Mucosa of rectum (tissue), 2 donors: ENCODE measurements around the gene CFAP299.
"Not testable (repeated sequence)": the region's sequence is repeated elsewhere in the genome, so short reads cannot be mapped to it uniquely, and the experiment has no call there.

Experiments
- H3K27ac ChIP-seq, 2 donors: one replicate each; pipeline ENCODE4 v1.7.0; 2013; ENCODE audit warnings: inconsistent platforms in 2 of 2, low read depth in 2 of 2, low read length in 2 of 2
- H3K27me3 ChIP-seq, 2 donors: one replicate each; pipeline ENCODE4 v1.7.0; 2013; ENCODE audit warnings: low read length in 2 of 2; ENCODE audit not compliant: control insufficient read depth in 2 of 2, insufficient read depth in 2 of 2
- H3K36me3 ChIP-seq, 2 donors: one replicate each; pipeline ENCODE4 v1.7.0; 2013; ENCODE audit warnings: low read length in 2 of 2; ENCODE audit not compliant: control insufficient read depth in 2 of 2, insufficient read depth in 2 of 2
- H3K4me1 ChIP-seq, 2 donors: one replicate each; pipeline ENCODE4 v1.7.0; 2013; ENCODE audit warnings: low read length in 2 of 2, mild to moderate bottlenecking in 1 of 2; ENCODE audit not compliant: control insufficient read depth in 2 of 2, insufficient read depth in 2 of 2
- H3K4me3 ChIP-seq, 2 donors: one replicate each; pipeline ENCODE4 v1.7.0; 2013; ENCODE audit warnings: low read length in 2 of 2
- H3K9ac ChIP-seq, 2 donors: one replicate each; pipeline ENCODE4 v1.7.0; 2013; ENCODE audit warnings: low read length in 2 of 2, low read depth in 1 of 2, mild to moderate bottlenecking in 1 of 2
- H3K9me3 ChIP-seq, 2 donors: one replicate each; pipeline ENCODE4 v1.7.0; 2013; ENCODE audit warnings: low read length in 2 of 2; ENCODE audit not compliant: control insufficient read depth in 2 of 2
- donor health status: healthy.
- donor health status: Normal muscosa, but diverticular disease.

The CFAP299 gene

GRCh38 chr4:80781431-80781830 lies 445.9 kb downstream of the CFAP299 start:
- Histone ChIP-seq H3K4me1 (no peaks in the 10 kb centered on the region), H3K4me3 (no peak overlapping the region), H3K36me3 (no peaks in the 10 kb centered on the region), H3K9ac (no peak overlapping the region), H3K9me3 (no peaks in the 10 kb centered on the region), H3K27me3 (no peaks in the 10 kb centered on the region), H3K27ac (no peak overlapping the region)

DNA sequence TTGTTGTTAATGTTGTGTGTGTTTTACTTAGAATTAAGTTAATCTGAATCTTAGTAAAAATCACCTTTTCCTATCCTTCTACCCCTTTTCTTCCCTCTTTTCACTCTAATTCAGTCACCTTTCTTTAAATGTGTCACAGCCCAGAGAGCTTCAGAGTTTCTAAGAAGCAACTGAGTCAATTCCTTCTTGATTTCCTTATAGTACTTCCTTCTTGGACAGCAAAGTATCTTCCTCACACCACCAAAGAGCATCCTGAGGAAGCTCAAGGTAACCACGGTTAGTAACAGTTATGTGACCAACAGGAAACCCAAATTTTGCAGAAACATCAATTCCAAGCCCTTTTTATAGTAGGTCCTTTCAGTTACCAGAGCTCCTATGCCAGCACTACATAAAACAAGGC lies 451.8 kb downstream of the CFAP299 start:
- no peaks in the 10 kb centered on the region for H3K27me3 ChIP-seq
- H3K9ac ChIP-seq: no peak overlapping the region
- no peaks in the 10 kb centered on the region for H3K36me3 ChIP-seq

DNA sequence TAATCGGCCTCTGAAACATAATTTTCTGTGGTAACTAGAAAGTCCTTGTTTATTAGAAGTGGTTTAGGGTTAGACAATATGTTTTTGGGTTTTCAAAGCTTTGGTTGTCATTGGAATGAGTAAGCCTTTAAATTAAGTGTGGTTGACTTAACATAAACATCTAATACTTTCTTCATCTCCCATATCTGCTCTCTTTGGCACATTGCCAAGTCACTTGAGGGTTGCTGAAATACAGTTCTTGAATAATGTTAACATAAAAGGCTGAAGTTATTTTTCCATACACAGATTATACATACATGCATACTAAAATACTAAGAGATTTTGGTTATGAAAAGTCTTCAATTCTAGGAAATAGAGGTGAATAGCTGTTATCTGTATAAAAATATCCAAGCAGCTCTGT lies 453.3 kb downstream of the CFAP299 start:
- H3K9me3 ChIP-seq: no peaks in the 10 kb centered on the region
- H3K36me3 ChIP-seq: no peaks in the 10 kb centered on the region
- H3K4me1 ChIP-seq: no peaks in the 10 kb centered on the region
- no peak overlapping the region for H3K4me3 ChIP-seq
- no peak overlapping the region for H3K9ac ChIP-seq
- H3K27me3 ChIP-seq: no peaks in the 10 kb centered on the region
- no peak overlapping the region for H3K27ac ChIP-seq

More for the DNA sequence above, 451.8 kb downstream of the CFAP299 start:
- H3K4me1 ChIP-seq: no peaks in the 10 kb centered on the region
- no peak overlapping the region for H3K27ac ChIP-seq
- H3K4me3 ChIP-seq: no peak overlapping the region
- H3K9me3 ChIP-seq: no peaks in the 10 kb centered on the region

DNA sequence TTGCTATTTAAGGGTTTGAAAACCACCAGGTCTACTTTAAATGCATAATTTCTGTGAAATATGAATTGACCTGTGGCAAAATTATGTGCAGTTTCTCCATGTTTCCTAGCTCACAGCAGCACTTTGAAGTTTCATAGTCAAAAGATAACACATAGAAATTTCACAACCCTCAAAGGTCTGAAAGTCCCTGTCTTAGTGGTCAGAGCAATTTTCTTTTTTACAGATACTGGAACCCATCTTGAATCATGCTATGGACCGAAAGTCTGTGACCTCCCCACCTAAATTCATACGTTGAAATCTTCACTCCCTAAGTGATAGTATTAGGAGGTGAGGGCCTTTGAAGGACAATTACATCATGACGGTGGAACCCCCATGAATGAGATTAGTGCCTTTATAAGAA lies 454.6 kb downstream of the CFAP299 start:
- no peak overlapping the region for H3K27ac ChIP-seq
- H3K9me3 ChIP-seq: no peaks in the 10 kb centered on the region
- H3K9ac ChIP-seq: no peak overlapping the region
- no peaks in the 10 kb centered on the region for H3K36me3 ChIP-seq
- H3K27me3 ChIP-seq: no peaks in the 10 kb centered on the region
- no peaks in the 10 kb centered on the region for H3K4me1 ChIP-seq
- H3K4me3 ChIP-seq: no peak overlapping the region

GRCh38 chr4:80793660-80794059 lies 458.1 kb downstream of the CFAP299 start:
- not testable (repeated sequence) for H3K27me3 ChIP-seq, H3K36me3 ChIP-seq, H3K4me3 ChIP-seq, H3K9me3 ChIP-seq, H3K27ac ChIP-seq, H3K9ac ChIP-seq, H3K4me1 ChIP-seq

GRCh38 chr4:80798082-80798481 lies 462.6 kb downstream of the CFAP299 start:
- Histone ChIP-seq H3K27ac (no peak overlapping the region), H3K4me1 (no peaks in the 10 kb centered on the region), H3K9ac (no peak overlapping the region), H3K27me3 (no peaks in the 10 kb centered on the region), H3K9me3 (no peaks in the 10 kb centered on the region), H3K4me3 (no peak overlapping the region), H3K36me3 (no peaks in the 10 kb centered on the region)

- not testable (repeated sequence) for H3K9me3 ChIP-seq, H3K9ac ChIP-seq, H3K4me1 ChIP-seq, H3K27ac ChIP-seq, H3K36me3 ChIP-seq, H3K4me3 ChIP-seq, H3K27me3 ChIP-seq
Measured at GRCh38 chr4:80800719-80801118, 465.2 kb downstream of the CFAP299 start.

DNA sequence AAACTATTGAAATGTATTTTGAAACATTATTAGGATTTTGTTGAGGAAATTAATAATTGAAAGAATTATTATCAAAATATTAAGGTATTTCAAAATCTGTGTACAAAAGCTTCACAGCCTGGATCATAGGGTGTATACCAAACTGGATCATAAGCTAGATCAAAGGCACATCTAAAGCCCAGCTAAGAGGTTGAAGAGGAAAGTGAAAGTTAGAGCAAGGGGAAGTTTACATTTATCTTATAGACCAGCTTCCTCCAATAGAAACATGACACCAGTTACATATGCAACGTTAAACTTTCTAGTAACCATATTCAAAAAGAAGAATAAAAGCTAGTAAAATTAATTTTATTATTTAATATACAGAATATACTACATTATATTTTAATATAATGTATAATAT lies 467.8 kb downstream of the CFAP299 start:
- Histone ChIP-seq H3K4me3 (no peak overlapping the region), H3K27me3 (no peaks in the 10 kb centered on the region), H3K9me3 (no peaks in the 10 kb centered on the region), H3K9ac (no peak overlapping the region), H3K27ac (no peak overlapping the region), H3K36me3 (no peaks in the 10 kb centered on the region), H3K4me1 (no peaks in the 10 kb centered on the region)

- Histone ChIP-seq H3K4me3 (no peak overlapping the region), H3K9ac (no peak overlapping the region), H3K9me3 (no peaks in the 10 kb centered on the region), H3K4me1 (no peaks in the 10 kb centered on the region), H3K27ac (no peak overlapping the region), H3K36me3 (no peaks in the 10 kb centered on the region), H3K27me3 (no peaks in the 10 kb centered on the region)
Measured at GRCh38 chr4:80806472-80806871, 470.9 kb downstream of the CFAP299 start.

GRCh38 chr4:80809039-80809729 lies 473.7 kb downstream of the CFAP299 start:
- Histone ChIP-seq H3K4me1 (no peaks in the 10 kb centered on the region), H3K36me3 (no peaks in the 10 kb centered on the region), H3K27ac (no peak overlapping the region), H3K27me3 (no peaks in the 10 kb centered on the region), H3K9me3 (no peaks in the 10 kb centered on the region), H3K9ac (no peak overlapping the region), H3K4me3 (no peak overlapping the region)

- Histone ChIP-seq H3K27ac (no peak overlapping the region), H3K36me3 (no peaks in the 10 kb centered on the region), H3K9ac (no peak overlapping the region), H3K4me3 (no peak overlapping the region), H3K9me3 (no peaks in the 10 kb centered on the region), H3K4me1 (no peaks in the 10 kb centered on the region), H3K27me3 (no peaks in the 10 kb centered on the region)
Measured at GRCh38 chr4:80811406-80811805, 475.9 kb downstream of the CFAP299 start.
